Stimulated activated CD8-positive, alpha-beta memory T cell treated with anti-CD3 and anti-CD28 coated beads, Interleukin-7, amount 100 ng/mL, for 48 hours (primary cell): ENCODE results near the gene GBE1.
"Not testable (repeated sequence)": the region's sequence is repeated elsewhere in the genome, so short reads cannot be mapped to it uniquely, and the experiment has no call there.

Experiments
- DNase-seq, 2 donors: peaks; one replicate each; pipeline ENCODE4 v3.0.0-alpha.2; 2020; ENCODE audit warnings: low read depth in 1 of 2; ENCODE audit errors: extremely low read depth in 1 of 2

GBE1 gene

GRCh38 chr3:81760924-81761903, at the start of gene GBE1:
Gene GBE1, minus strand, starts transcription at chr3:81761645. Its CDS starts 128 bp downstream, at chr3:81761517.
- DNase-seq: peak; percentile 84

GRCh38 chr3:81808900-81809299, 47.5 kb upstream of the GBE1 start:
- no peak for DNase-seq

GRCh38 chr3:81799403-81799802, 38.0 kb upstream of the GBE1 start:
- DNase-seq: no peak

GRCh38 chr3:81793410-81793809, 32.0 kb upstream of the GBE1 start:
- DNase-seq: no peak

GRCh38 chr3:81790117-81790516, 28.7 kb upstream of the GBE1 start:
- no peak for DNase-seq

- no peak for DNase-seq
Observed at GRCh38 chr3:81789691-81790090, 28.2 kb upstream of the GBE1 start.

GRCh38 chr3:81788610-81789009, 27.2 kb upstream of the GBE1 start:
- DNase-seq: no peak

GRCh38 chr3:81788044-81788443, 26.6 kb upstream of the GBE1 start:
- DNase-seq: no peak

GRCh38 chr3:81782585-81782984, 21.1 kb upstream of the GBE1 start:
- DNase-seq: no peak

- no peak for DNase-seq
Observed at GRCh38 chr3:81778678-81779182, 17.3 kb upstream of the GBE1 start.

- no peak for DNase-seq
Observed at GRCh38 chr3:81776643-81777042, 15.2 kb upstream of the GBE1 start.

- no peak for DNase-seq
Observed at GRCh38 chr3:81770710-81771109, 9.3 kb upstream of the GBE1 start.

GRCh38 chr3:81769299-81769698, 7.9 kb upstream of the GBE1 start:
- DNase-seq: no peak

- DNase-seq: not testable (repeated sequence)
Observed at GRCh38 chr3:81767250-81767859, 5.9 kb upstream of the GBE1 start.

GRCh38 chr3:81765400-81765799, 4.0 kb upstream of the GBE1 start:
- no peak for DNase-seq

GRCh38 chr3:81764665-81765064, 3.2 kb upstream of the GBE1 start:
- DNase-seq: no peak

GRCh38 chr3:81764002-81764401, 2.6 kb upstream of the GBE1 start:
- no peak for DNase-seq

- no peak for DNase-seq
Observed at GRCh38 chr3:81763001-81763400, 1.6 kb upstream of the GBE1 start.

GRCh38 chr3:81761904-81762580, 597 bp upstream of the GBE1 start:
- no peak for DNase-seq

GRCh38 chr3:81760215-81760614, 1.2 kb downstream of the GBE1 start:
- DNase-seq: no peak

- DNase-seq: not testable (repeated sequence)
Observed at GRCh38 chr3:81758771-81759170, 2.7 kb downstream of the GBE1 start.
